Tongue (tissue), 2 donors: ENCODE results near the gene REPIN1. TPM values are rescaled to one million over a fixed set of nuclear protein-coding genes. Genes with fewer than 3 reads are reported as not detected.
"Not testable (repeated sequence)": the region's sequence is repeated elsewhere in the genome, so short reads cannot be mapped to it uniquely, and the experiment has no call there.

Experiments
- DNase-seq: peaks from one replicate; pipeline ENCODE4 v3.0.0-alpha.2; 2015
- total RNA-seq: library from RNA; depleted of rRNA; stranded (reverse); fragments of >200 nt; gene quantifications from one replicate; pipeline ENCODE4 v1.2.3, GENCODE V29; 2014

Gene REPIN1
- total RNA-seq, 1 donor from 2014 or later, result 76.1 TPM

GRCh38 chr7:150376560-150376959 lies 7.9 kb downstream of the REPIN1 start:
- DNase-seq, result no peak

GRCh38 chr7:150377196-150377595 lies 8.6 kb downstream of the REPIN1 start:
- no peak for DNase-seq

- no peak for DNase-seq
Observed at GRCh38 chr7:150377635-150378034, 9.0 kb downstream of the REPIN1 start.

- peak; percentile 81 for DNase-seq
Observed at GRCh38 chr7:150378115-150378852, 9.7 kb downstream of the REPIN1 start.

- peak; percentile 98 for DNase-seq
Observed at GRCh38 chr7:150378853-150379440, 10.3 kb downstream of the REPIN1 start, which contains the start of gene ZNF775. TSS of gene ZNF775 (plus strand) at chr7:150379330. CDS start at chr7:150388471, 9,141 bp downstream.

- DNase-seq, result peak; percentile 52
Observed at GRCh38 chr7:150379441-150380379, 11.1 kb downstream of the REPIN1 start.

GRCh38 chr7:150380463-150380862 lies 11.8 kb downstream of the REPIN1 start:
- no peak for DNase-seq

- no peak for DNase-seq
Observed at GRCh38 chr7:150381096-150381495, 12.5 kb downstream of the REPIN1 start.

- DNase-seq, result no peak
Observed at GRCh38 chr7:150381785-150382122, 13.1 kb downstream of the REPIN1 start.

GRCh38 chr7:150382123-150382843 lies 13.7 kb downstream of the REPIN1 start:
- no peak for DNase-seq

- no peak for DNase-seq
Observed at GRCh38 chr7:150382844-150383225, 14.2 kb downstream of the REPIN1 start.

- DNase-seq, result peak; percentile 98
Observed at GRCh38 chr7:150383710-150384397, 15.2 kb downstream of the REPIN1 start.

GRCh38 chr7:150384406-150385301 lies 16.0 kb downstream of the REPIN1 start:
- no peak for DNase-seq

- no peak for DNase-seq
Observed at GRCh38 chr7:150385302-150385723, 16.7 kb downstream of the REPIN1 start.

- not testable (repeated sequence) for DNase-seq
Observed at GRCh38 chr7:150385884-150386283, 17.3 kb downstream of the REPIN1 start.

- no peak for DNase-seq
Observed at GRCh38 chr7:150388306-150388705, 19.7 kb downstream of the REPIN1 start.

GRCh38 chr7:150388709-150389531 lies 20.3 kb downstream of the REPIN1 start:
- DNase-seq, result peak; percentile 92

GRCh38 chr7:150389532-150389816 lies 20.9 kb downstream of the REPIN1 start:
- DNase-seq, result no peak

GRCh38 chr7:150390205-150390604 lies 21.6 kb downstream of the REPIN1 start:
- DNase-seq, result no peak

- no peak for DNase-seq
Observed at GRCh38 chr7:150393325-150393724, 24.7 kb downstream of the REPIN1 start.
